Retina (tissue), 1 donor: Measurements from ENCODE around the gene FBXW9.
"Not testable (repeated sequence)": the region's sequence is repeated elsewhere in the genome, so short reads cannot be mapped to it uniquely, and the experiment has no call there.

Experiments used
- DNase-seq: peaks from one replicate; pipeline ENCODE4 v3.0.0-alpha.2; 2016

FBXW9 gene

GRCh38 chr19:12713304-12713703, 16.9 kb upstream of the FBXW9 start:
- not testable (repeated sequence) for DNase-seq

- DNase-seq = not testable (repeated sequence)
Measured at GRCh38 chr19:12712077-12712476, 15.6 kb upstream of the FBXW9 start.

GRCh38 chr19:12711187-12711586, 14.8 kb upstream of the FBXW9 start:
- DNase-seq = no peak

- no peak for DNase-seq
Measured at GRCh38 chr19:12708641-12709040, 12.2 kb upstream of the FBXW9 start.

GRCh38 chr19:12706332-12706718, 9.9 kb upstream of the FBXW9 start:
- no peak for DNase-seq

- no peak for DNase-seq
Measured at GRCh38 chr19:12705654-12706331, 9.4 kb upstream of the FBXW9 start.

GRCh38 chr19:12705169-12705568, 8.7 kb upstream of the FBXW9 start:
- DNase-seq = no peak

GRCh38 chr19:12703046-12703445, 6.6 kb upstream of the FBXW9 start:
- peak; percentile 59 for DNase-seq

- DNase-seq = no peak
Measured at GRCh38 chr19:12701596-12702282, 5.3 kb upstream of the FBXW9 start.

GRCh38 chr19:12698138-12698537, 1.7 kb upstream of the FBXW9 start:
- DNase-seq = no peak

- not testable (repeated sequence) for DNase-seq
Measured at GRCh38 chr19:12697425-12697824, 994 bp upstream of the FBXW9 start.

- DNase-seq = no peak
Measured at GRCh38 chr19:12695997-12696365, 450 bp downstream of the FBXW9 start.

GRCh38 chr19:12695514-12695913, 917 bp downstream of the FBXW9 start:
- DNase-seq = no peak

- DNase-seq = no peak
Measured at GRCh38 chr19:12695096-12695495, 1.3 kb downstream of the FBXW9 start.

- DNase-seq = no peak
Measured at GRCh38 chr19:12694641-12695040, 1.8 kb downstream of the FBXW9 start.

GRCh38 chr19:12692960-12693359, 3.5 kb downstream of the FBXW9 start:
- no peak for DNase-seq

- DNase-seq = no peak
Measured at GRCh38 chr19:12689581-12690216, 6.7 kb downstream of the FBXW9 start.

- no peak for DNase-seq
Measured at GRCh38 chr19:12689012-12689411, 7.4 kb downstream of the FBXW9 start.

- DNase-seq = no peak
Measured at GRCh38 chr19:12687496-12688196, 8.8 kb downstream of the FBXW9 start, which contains the start of gene GNG14. TSS of gene GNG14 (plus strand) at chr19:12687998. CDS start at chr19:12688049, 51 bp downstream.

GRCh38 chr19:12685831-12686230, 10.6 kb downstream of the FBXW9 start:
- no peak for DNase-seq

GRCh38 chr19:12681074-12681987, 15.1 kb downstream of the FBXW9 start, which contains the start of gene DHPS:
TSS of gene DHPS (minus strand) at chr19:12681880. CDS start at chr19:12681766, 114 bp downstream.
- DNase-seq = peak; percentile 97

- no peak for DNase-seq
Measured at GRCh38 chr19:12680034-12680433, 16.4 kb downstream of the FBXW9 start.
